OCI-LY7 (cell line): Measurements from ENCODE around the gene DPM1.

Experiments used
- EZH2phosphoT487 ChIP-seq: fragments of 200-600 bp; sonication (generic); IDR thresholded peaks from 2 replicates; pipeline ENCODE4 v1.6.1; 2018; ENCODE audit warnings: low read depth, borderline replicate concordance, mild to moderate bottlenecking, mixed run types, antibody characterized with exemption, low read length, moderate library complexity, mixed read lengths
- TF ChIP-seq, protein P1 (sequence below): fragments of 200-600 bp; sonication (generic); conservative IDR thresholded peaks from 2 replicates; pipeline ENCODE4 v1.5.1; 2014; ENCODE audit warnings: mild to moderate bottlenecking, antibody characterized with exemption, low read length, moderate library complexity, mixed read lengths

DNA sequence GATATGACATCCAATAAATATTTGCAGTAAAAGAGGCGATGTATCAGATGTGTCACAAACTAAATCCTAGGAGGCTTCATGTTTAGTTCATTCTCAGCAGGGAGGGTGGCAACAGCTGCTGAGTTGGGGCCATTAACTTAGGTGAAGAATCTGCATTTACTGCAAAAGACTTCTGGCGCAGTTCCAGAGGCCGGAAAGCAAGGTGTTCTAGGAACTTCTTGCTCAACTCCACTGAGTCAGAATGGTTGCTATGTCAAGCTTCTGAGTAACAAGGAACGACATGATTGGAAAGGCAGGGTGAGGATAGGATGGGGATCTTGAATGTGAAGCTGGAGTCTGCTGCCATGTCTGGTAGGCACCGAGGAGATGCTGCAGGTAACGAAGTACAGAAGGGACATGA lies 38.8 kb downstream of the DPM1 start:
- TF ChIP-seq, protein P1, sequence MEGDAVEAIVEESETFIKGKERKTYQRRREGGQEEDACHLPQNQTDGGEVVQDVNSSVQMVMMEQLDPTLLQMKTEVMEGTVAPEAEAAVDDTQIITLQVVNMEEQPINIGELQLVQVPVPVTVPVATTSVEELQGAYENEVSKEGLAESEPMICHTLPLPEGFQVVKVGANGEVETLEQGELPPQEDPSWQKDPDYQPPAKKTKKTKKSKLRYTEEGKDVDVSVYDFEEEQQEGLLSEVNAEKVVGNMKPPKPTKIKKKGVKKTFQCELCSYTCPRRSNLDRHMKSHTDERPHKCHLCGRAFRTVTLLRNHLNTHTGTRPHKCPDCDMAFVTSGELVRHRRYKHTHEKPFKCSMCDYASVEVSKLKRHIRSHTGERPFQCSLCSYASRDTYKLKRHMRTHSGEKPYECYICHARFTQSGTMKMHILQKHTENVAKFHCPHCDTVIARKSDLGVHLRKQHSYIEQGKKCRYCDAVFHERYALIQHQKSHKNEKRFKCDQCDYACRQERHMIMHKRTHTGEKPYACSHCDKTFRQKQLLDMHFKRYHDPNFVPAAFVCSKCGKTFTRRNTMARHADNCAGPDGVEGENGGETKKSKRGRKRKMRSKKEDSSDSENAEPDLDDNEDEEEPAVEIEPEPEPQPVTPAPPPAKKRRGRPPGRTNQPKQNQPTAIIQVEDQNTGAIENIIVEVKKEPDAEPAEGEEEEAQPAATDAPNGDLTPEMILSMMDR = no peak
- TF ChIP-seq EZH2phosphoT487 = no peak
